Measurements from ENCODE around the gene SARDH.

Gene SARDH

GRCh38 chr9:133715295-133715865 lies 22.8 kb downstream of the SARDH start:
- H3K27ac ChIP-seq (ENCODE audit: low read depth, low read length) = no peak overlapping the region
- H4K20me1 ChIP-seq (ENCODE audit: control insufficient read depth, insufficient read depth, low read depth, low read length) = no peaks in the 10 kb centered on the region
- H3K79me2 ChIP-seq (ENCODE audit: control insufficient read depth, low read length) = no peaks in the 10 kb centered on the region
- H3K36me3 ChIP-seq (ENCODE audit: control insufficient read depth, low read length) = no peaks in the 10 kb centered on the region
- H3K4me2 ChIP-seq (ENCODE audit: low read length) = no peak overlapping the region
- H3K4me3 ChIP-seq (ENCODE audit: low read length) = no peak overlapping the region
- no peak for TF ChIP-seq CTCF (IDR thresholded peaks at IDR 0.05; ENCODE audit: low read depth, low read length, poor library complexity, severe bottlenecking)
- no peak for TF ChIP-seq EZH2phosphoT487 (IDR thresholded peaks at IDR 0.05; ENCODE audit: borderline replicate concordance, low read length)
- H3K9me2 ChIP-seq (replicated peaks; ENCODE audit: control insufficient read depth, low read length) = no peaks in the 10 kb centered on the region
- H3K9me3 ChIP-seq (ENCODE audit: control insufficient read depth, insufficient read depth, low read length) = no peaks in the 10 kb centered on the region
- peaks cover 44% of the 10 kb centered on the region for H3K4me1 ChIP-seq (ENCODE audit: control insufficient read depth, low read length)
- H3F3A ChIP-seq (ENCODE audit: control insufficient read depth, insufficient read depth) = no peaks in the 10 kb centered on the region; the same call in 1 of the 2 replicates
- H3K27me3 ChIP-seq (ENCODE audit: control insufficient read depth, low read length) = no peaks in the 10 kb centered on the region

- H3K4me2 ChIP-seq (ENCODE audit: low read length) = no peak overlapping the region
- H3K79me2 ChIP-seq (ENCODE audit: control insufficient read depth, low read length) = no peaks in the 10 kb centered on the region
- no peak overlapping the region for H3K4me3 ChIP-seq (ENCODE audit: low read length)
- peaks cover 4% of the 10 kb centered on the region for H3F3A ChIP-seq (ENCODE audit: control insufficient read depth, insufficient read depth)
- no peaks in the 10 kb centered on the region for H3K36me3 ChIP-seq (ENCODE audit: control insufficient read depth, low read length)
- H3K9me2 ChIP-seq (replicated peaks; ENCODE audit: control insufficient read depth, low read length) = no peaks in the 10 kb centered on the region
- no peaks in the 10 kb centered on the region for H3K27me3 ChIP-seq (ENCODE audit: control insufficient read depth, low read length)
- H3K27ac ChIP-seq (ENCODE audit: low read depth, low read length) = no peak overlapping the region
- TF ChIP-seq CTCF (IDR thresholded peaks at IDR 0.05; ENCODE audit: low read depth, low read length, poor library complexity, severe bottlenecking) (no peak), EZH2phosphoT487 (IDR thresholded peaks at IDR 0.05; ENCODE audit: borderline replicate concordance, low read length) (no peak)
- peaks cover 51% of the 10 kb centered on the region for H3K4me1 ChIP-seq (ENCODE audit: control insufficient read depth, low read length)
- H3K9me3 ChIP-seq (ENCODE audit: control insufficient read depth, insufficient read depth, low read length) = no peaks in the 10 kb centered on the region
- H4K20me1 ChIP-seq (ENCODE audit: control insufficient read depth, insufficient read depth, low read depth, low read length) = no peaks in the 10 kb centered on the region
These were observed 23.4 kb downstream of the SARDH start for GRCh38 chr9:133714606-133715294.

- TF ChIP-seq EZH2phosphoT487 (IDR thresholded peaks at IDR 0.05; ENCODE audit: borderline replicate concordance, low read length) (no peak), CTCF (IDR thresholded peaks at IDR 0.05; ENCODE audit: low read depth, low read length, poor library complexity, severe bottlenecking) (no peak)
- H3K9me2 ChIP-seq (replicated peaks; ENCODE audit: control insufficient read depth, low read length) = no peaks in the 10 kb centered on the region
These were observed 24.1 kb downstream of the SARDH start for GRCh38 chr9:133713960-133714495.

More at GRCh38 chr9:133713960-133714495, 24.1 kb downstream of the SARDH start:
- Histone ChIP-seq H3K4me1 (ENCODE audit: control insufficient read depth, low read length) (peaks cover 58% of the 10 kb centered on the region), H3K9me3 (ENCODE audit: control insufficient read depth, insufficient read depth, low read length) (no peaks in the 10 kb centered on the region), H4K20me1 (ENCODE audit: control insufficient read depth, insufficient read depth, low read depth, low read length) (no peaks in the 10 kb centered on the region), H3K79me2 (ENCODE audit: control insufficient read depth, low read length) (no peaks in the 10 kb centered on the region), H3K4me3 (ENCODE audit: low read length) (no peak overlapping the region), H3K4me2 (ENCODE audit: low read length) (no peak overlapping the region), H3K27me3 (ENCODE audit: control insufficient read depth, low read length) (no peaks in the 10 kb centered on the region), H3K36me3 (ENCODE audit: control insufficient read depth, low read length) (no peaks in the 10 kb centered on the region), H3K27ac (ENCODE audit: low read depth, low read length) (no peak overlapping the region), H3F3A (ENCODE audit: control insufficient read depth, insufficient read depth) (peaks cover 8% of the 10 kb centered on the region)
